HL-60 (cell line): ENCODE measurements around the gene NPEPL1.

Source experiments
- DNase-seq, 2 experiments: peaks; one replicate each; pipeline ENCODE4 v3.0.0-alpha.2; 2010 to 2020; ENCODE audit warnings: low read depth in 1 of 2, low spot score in 1 of 2
- H3K27ac ChIP-seq: fragments of 250-450 bp; sonication (Bioruptor Pico); replicated peaks from 2 replicates; pipeline ENCODE4 v1.5.1; 2020; ENCODE audit warnings: mild to moderate bottlenecking, moderate library complexity
- H3K27me3 ChIP-seq: fragments of 250-450 bp; sonication (Bioruptor Pico); 2 replicates; pipeline ENCODE4 v1.5.1; 2021; ENCODE audit warnings: mild to moderate bottlenecking, moderate library complexity; ENCODE audit not compliant: insufficient read depth, poor library complexity, severe bottlenecking
- H3K4me3 ChIP-seq: replicated peaks from 2 replicates; pipeline ENCODE4 v1.5.1; 2011; ENCODE audit warnings: mild to moderate bottlenecking, control low read depth, low read length; ENCODE audit not compliant: insufficient read depth
- GABPA ChIP-seq: IDR thresholded peaks from 2 replicates; pipeline ENCODE4 v1.6.1; 2012; ENCODE audit warnings: low read depth
- POLR2AphosphoS5 ChIP-seq: IDR thresholded peaks from 2 replicates; pipeline ENCODE4 v1.6.1; 2012; ENCODE audit warnings: low read depth
- REST ChIP-seq: IDR thresholded peaks from 2 replicates; pipeline ENCODE4 v1.6.1; 2012; ENCODE audit warnings: low read depth; ENCODE audit not compliant: insufficient replicate concordance
- SPI1 ChIP-seq: IDR thresholded peaks from 2 replicates; pipeline ENCODE4 v1.6.1; 2012; ENCODE audit warnings: low read depth, mild to moderate bottlenecking, borderline replicate concordance
- TF ChIP-seq, protein P1 (sequence below): IDR thresholded peaks from one replicate; pipeline ENCODE4 v1.5.1; 2011; ENCODE audit warnings: low read length, control low read depth, inconsistent platforms; ENCODE audit not compliant: insufficient read depth

The NPEPL1 gene

DNA sequence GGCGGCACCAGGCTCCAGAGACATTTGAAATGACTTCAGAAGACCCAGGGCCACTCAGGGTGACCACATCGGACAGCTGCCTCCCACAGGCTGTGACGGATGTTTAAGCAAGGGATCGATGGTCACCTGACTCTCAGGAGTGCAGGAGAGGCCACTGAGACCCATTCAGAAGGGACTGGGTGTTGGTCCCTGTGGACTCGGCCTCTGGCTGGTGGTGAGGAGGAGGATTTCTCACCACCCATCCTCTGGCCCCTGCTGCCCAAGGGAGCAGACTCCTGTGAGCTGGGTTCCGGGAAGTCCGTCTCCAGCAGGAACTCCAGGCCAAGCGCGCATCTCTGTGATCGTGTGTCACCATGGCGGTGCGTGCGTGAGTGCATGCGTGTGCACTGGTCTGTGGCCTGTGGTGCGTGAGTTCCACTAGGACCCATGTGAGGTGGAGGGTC is 25.5 kb downstream of the NPEPL1 start:
- Histone ChIP-seq H3K27ac (no peak overlapping the region), H3K27me3 (peaks cover 2% of the 10 kb centered on the region), H3K4me3 (no peak overlapping the region)
- DNase-seq: no peak
- TF ChIP-seq, protein P1, sequence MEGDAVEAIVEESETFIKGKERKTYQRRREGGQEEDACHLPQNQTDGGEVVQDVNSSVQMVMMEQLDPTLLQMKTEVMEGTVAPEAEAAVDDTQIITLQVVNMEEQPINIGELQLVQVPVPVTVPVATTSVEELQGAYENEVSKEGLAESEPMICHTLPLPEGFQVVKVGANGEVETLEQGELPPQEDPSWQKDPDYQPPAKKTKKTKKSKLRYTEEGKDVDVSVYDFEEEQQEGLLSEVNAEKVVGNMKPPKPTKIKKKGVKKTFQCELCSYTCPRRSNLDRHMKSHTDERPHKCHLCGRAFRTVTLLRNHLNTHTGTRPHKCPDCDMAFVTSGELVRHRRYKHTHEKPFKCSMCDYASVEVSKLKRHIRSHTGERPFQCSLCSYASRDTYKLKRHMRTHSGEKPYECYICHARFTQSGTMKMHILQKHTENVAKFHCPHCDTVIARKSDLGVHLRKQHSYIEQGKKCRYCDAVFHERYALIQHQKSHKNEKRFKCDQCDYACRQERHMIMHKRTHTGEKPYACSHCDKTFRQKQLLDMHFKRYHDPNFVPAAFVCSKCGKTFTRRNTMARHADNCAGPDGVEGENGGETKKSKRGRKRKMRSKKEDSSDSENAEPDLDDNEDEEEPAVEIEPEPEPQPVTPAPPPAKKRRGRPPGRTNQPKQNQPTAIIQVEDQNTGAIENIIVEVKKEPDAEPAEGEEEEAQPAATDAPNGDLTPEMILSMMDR: no peak
- TF ChIP-seq REST: no peak
- no peak for TF ChIP-seq POLR2AphosphoS5
- TF ChIP-seq GABPA: no peak
- no peak for TF ChIP-seq SPI1

GRCh38 chr20:58718729-58719128 is 26.1 kb downstream of the NPEPL1 start:
- Histone ChIP-seq H3K27me3 (peaks cover 2% of the 10 kb centered on the region), H3K27ac (no peak overlapping the region), H3K4me3 (no peak overlapping the region)
- no peak for DNase-seq
- TF ChIP-seq GABPA (no peak), POLR2AphosphoS5 (no peak), SPI1 (no peak), REST (no peak)
- TF ChIP-seq, protein P1: no peak

DNA sequence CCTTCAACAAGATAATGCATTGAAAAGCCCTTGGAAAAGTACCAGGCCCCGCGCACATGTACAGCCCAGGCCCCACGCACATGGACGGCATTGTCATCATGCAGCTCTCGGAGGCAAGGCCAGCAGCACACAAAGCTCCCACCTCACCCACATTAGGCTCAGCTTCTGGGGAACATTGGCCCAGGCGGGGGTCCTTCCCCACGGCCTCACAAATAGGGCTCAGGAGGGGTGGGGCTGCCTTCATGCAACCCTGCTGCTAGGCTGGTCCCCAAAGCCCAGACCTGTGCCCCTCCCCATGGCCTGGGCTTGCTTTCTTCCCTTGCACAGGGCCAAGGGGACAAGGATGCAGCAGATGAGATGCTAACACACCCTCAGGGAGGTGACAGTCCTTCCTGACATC is 26.7 kb downstream of the NPEPL1 start:
- peaks cover 2% of the 10 kb centered on the region for H3K27me3 ChIP-seq
- TF ChIP-seq POLR2AphosphoS5 (no peak), REST (no peak), GABPA (no peak), SPI1 (no peak)
- TF ChIP-seq, protein P1: no peak
- no peak overlapping the region for H3K4me3 ChIP-seq
- no peak overlapping the region for H3K27ac ChIP-seq
- DNase-seq: no peak
